K562 (cell line): ENCODE measurements around the gene DCAF6. TPM values are rescaled to one million over a fixed set of nuclear protein-coding genes. Genes with fewer than 3 reads are reported as not detected.

ENCODE experiments used
- ATAC-seq: fragments of 200-7000 bp; cut with Tn5 transposase; 3 replicates; pipeline ENCODE4 v1.9.1; 2020; ENCODE audit warnings: moderate library complexity
- BruUV-seq: library from RNA; stranded (reverse); fragments of 400-500 nt; replicated peaks from 2 replicates; lab custom pipeline; 2021; lab: Mats Ljungman, UMichigan
- CTCF ChIA-PET: fragments of 300-600 bp; formaldehyde crosslinking; extraction: SDS; loops from one replicate; lab custom pipeline; 2021; ENCODE audit warnings: low intra/inter-chr PET ratio; lab: Yijun Ruan, JAX
- POLR2A ChIA-PET: fragments of 300-600, 350-650 bp; sonication (Branson Sonifier 250); formaldehyde crosslinking; extraction: SDS; loops from one replicate; lab custom pipeline; 2021; ENCODE audit warnings: antibody characterized with exemption, inconsistent platforms; lab: Yijun Ruan, JAX
- DNase-seq, 4 experiments: peaks; one replicate each; pipeline versions ENCODE4 v3.0.0 to v3.0.0-alpha.2; 2011 to 2018; ENCODE audit warnings: low spot score in 3 of 4, mixed read lengths in 3 of 4; ENCODE audit errors: extremely low read depth in 1 of 4
- FAIRE-seq: peaks from 2 replicates; lab custom pipeline; 2011; peaks lifted over from hg19 to GRCh38; lab: Jason Lieb, UNC
- H2AFZ ChIP-seq: 2 replicates; pipeline ENCODE4 v1.6.0; 2011; ENCODE audit warnings: low read depth, low read length, control low read depth, inconsistent platforms
- H3K27ac ChIP-seq: fragments of 200-600 bp; 3 replicates; pipeline ENCODE4 v1.8.0; 2011; ENCODE audit warnings: low read depth, mild to moderate bottlenecking, control low read depth, inconsistent platforms, low read length, moderate library complexity, mixed read lengths; ENCODE audit errors: extremely low read depth
- H3K27me3 ChIP-seq, 2 experiments: fragments of 300-600 bp in 1 of 2; 2 replicates in 1 of 2; 3 replicates in 1 of 2; pipeline versions ENCODE4 v1.6.0 to v1.8.0; 2011; ENCODE audit warnings: inconsistent platforms in 2 of 2, low read length in 2 of 2, mild to moderate bottlenecking in 1 of 2, mixed read lengths in 1 of 2, moderate library complexity in 1 of 2; ENCODE audit not compliant: control insufficient read depth in 2 of 2, insufficient read depth in 2 of 2
- H3K36me3 ChIP-seq: fragments of 300-600 bp; 3 replicates; pipeline ENCODE4 v1.8.0; 2011; ENCODE audit warnings: mild to moderate bottlenecking, low read length, inconsistent platforms; ENCODE audit not compliant: control insufficient read depth, insufficient read depth
- H3K4me1 ChIP-seq, 2 experiments: fragments of 200-600 bp in 1 of 2; replicated peaks in 1 of 2; 2 replicates in 1 of 2; 3 replicates in 1 of 2; pipeline versions ENCODE4 v1.5.1 to v1.8.0; 2011; ENCODE audit warnings: inconsistent platforms in 2 of 2, low read length in 2 of 2, mild to moderate bottlenecking in 1 of 2, mixed read lengths in 1 of 2, moderate library complexity in 1 of 2; ENCODE audit not compliant: control insufficient read depth in 2 of 2, insufficient read depth in 2 of 2
- H3K4me2 ChIP-seq: 2 replicates; pipeline ENCODE4 v1.6.1; 2011; ENCODE audit warnings: low read length, control low read depth, inconsistent platforms, mixed read lengths; ENCODE audit not compliant: insufficient read depth
- H3K4me3 ChIP-seq: fragments of 200-600 bp; sonication (generic), shearing (Covaris generic); 2 replicates; pipeline ENCODE4 v1.5.1; 2016; ENCODE audit warnings: control low read depth, inconsistent platforms
- H3K79me2 ChIP-seq: fragments of 200-600 bp; 3 replicates; pipeline ENCODE4 v1.8.0; 2011; ENCODE audit warnings: low read length, inconsistent platforms; ENCODE audit not compliant: control insufficient read depth, insufficient read depth
- H3K9ac ChIP-seq, 2 experiments: 2 replicates each; pipeline versions ENCODE4 v1.6.0 to v1.6.1; 2011; ENCODE audit warnings: low read depth in 2 of 2, low read length in 2 of 2, control low read depth in 1 of 2, inconsistent platforms in 1 of 2, mild to moderate bottlenecking in 1 of 2, mixed read lengths in 1 of 2; ENCODE audit not compliant: insufficient read depth in 1 of 2
- H3K9me1 ChIP-seq: one replicate; pipeline ENCODE4 v1.6.0; 2011; ENCODE audit warnings: inconsistent platforms, mild to moderate bottlenecking, low read length, moderate library complexity; ENCODE audit not compliant: control insufficient read depth, insufficient read depth
- H3K9me3 ChIP-seq: replicated peaks from 2 replicates; pipeline ENCODE4 v1.5.1; 2011; ENCODE audit warnings: low read depth, low read length, inconsistent platforms; ENCODE audit not compliant: control insufficient read depth, insufficient read depth
- H4K20me1 ChIP-seq: replicated peaks from 2 replicates; pipeline ENCODE4 v1.6.1; 2011; ENCODE audit warnings: low read length, inconsistent platforms, mixed read lengths; ENCODE audit not compliant: control insufficient read depth, insufficient read depth
- CCAR2 ChIP-seq: fragments of 200-400 bp; formaldehyde crosslinking; IDR thresholded peaks from 2 replicates; pipeline ENCODE4 v1.6.1; 2017; ENCODE audit warnings: mild to moderate bottlenecking, low read depth, low read length
- IFI16 ChIP-seq: fragments of 250-450 bp; sonication (Bioruptor Pico); IDR thresholded peaks from 2 replicates; pipeline ENCODE4 v2.1.2; 2022; ENCODE audit warnings: mild to moderate bottlenecking, inconsistent platforms
- JUND ChIP-seq, 2 experiments: IDR thresholded peaks; 2 replicates in 1 of 2; 3 replicates in 1 of 2; pipeline ENCODE4 v1.6.1; 2011; ENCODE audit warnings: borderline replicate concordance in 2 of 2, low read depth in 2 of 2, low read length in 2 of 2, improper control_type of control experiment in 1 of 2, missing biosample characterization in 1 of 2, missing genetic modification characterization in 1 of 2, missing genetic modification reagents in 1 of 2
- MAFK ChIP-seq: IDR thresholded peaks from 2 replicates; pipeline ENCODE4 v1.6.1; 2011; ENCODE audit warnings: low read length, improper control_type of control experiment
- NUFIP1 ChIP-seq: fragments of 450-650 bp; IDR thresholded peaks from 2 replicates; pipeline ENCODE4 v1.6.1; 2018; ENCODE audit not compliant: partially characterized antibody
- TCF7L2 ChIP-seq: fragments of 150-350 bp; IDR thresholded peaks from 2 replicates; pipeline ENCODE4 v1.6.1; 2016; ENCODE audit warnings: low read depth, mild to moderate bottlenecking, low read length, moderate library complexity
- WGBS: fragments of 100-300 bp; shearing (Covaris generic); methylation state at CpG from one replicate; pipeline ENCODE4 v1.1.6; 2016; ENCODE audit warnings: low coverage, mixed read lengths; ENCODE audit not compliant: insufficient coverage; ENCODE audit errors: missing lambda C conversion rate; 5-methylcytosine and 5-hydroxymethylcytosine counted together
- in situ Hi-C: fragments of 300-500 bp; cut with MboI; formaldehyde crosslinking; loops from 4 replicates; pipeline ENCODE4 v1.15.0; 2018; ENCODE audit warnings: inconsistent platforms, mixed read lengths
- intact Hi-C: fragments of 100-400 bp; cut with micrococcal nuclease; formaldehyde crosslinking; loops from 2 replicates; pipeline ENCODE4 v1.14.2; 2022
- polyA plus RNA-seq, 8 experiments: library from polyadenylated mRNA; depleted of rRNA in 4 of 8; stranded (reverse) in 5 of 8; unstranded in 3 of 8; fragments of >200 nt; fragmentation: Nextera tagmentation in 2 of 8; fragmentation: Illumina TruSeq in 1 of 8; extraction: Ambion mirVana in 2 of 8; extraction: Trizol in 1 of 8; gene quantifications; 2 replicates each; pipeline versions ENCODE4 v1.2.1 to v1.2.3, GENCODE V29; 2011 to 2014; ENCODE audit warnings: inconsistent platforms in 1 of 8, missing spikeins in 1 of 8
- total RNA-seq, 7 experiments: library from RNA; depleted of rRNA in 6 of 7; stranded (reverse); fragments of >200 nt in 6 of 7; fragmentation: Illumina TruSeq in 2 of 7; extraction: Trizol in 2 of 7; gene quantifications; 2 replicates each; pipeline versions ENCODE4 v1.2.1 to v1.2.3, GENCODE V29; 2011 to 2021; ENCODE audit warnings: low replicate concordance in 1 of 7
- TF ChIP-seq, protein P1 (sequence below): sonication (generic); formaldehyde crosslinking; IDR thresholded peaks from 2 replicates; pipeline ENCODE4 v1.9.0; 2022; ENCODE audit warnings: mild to moderate bottlenecking, missing genetic modification reagents
- TF ChIP-seq, protein P2 (sequence below): sonication (generic); formaldehyde crosslinking; IDR thresholded peaks from 2 replicates; pipeline ENCODE4 v1.8.0; 2023; ENCODE audit warnings: mild to moderate bottlenecking, missing genetic modification reagents

The DCAF6 gene
- total and polyA plus RNA-seq, 9 of the 15 experiments (the other 6 are each of a cell fraction or from before 2014, with no cell fraction given) = 19.1 to 102 (median 46.3) TPM

DNA sequence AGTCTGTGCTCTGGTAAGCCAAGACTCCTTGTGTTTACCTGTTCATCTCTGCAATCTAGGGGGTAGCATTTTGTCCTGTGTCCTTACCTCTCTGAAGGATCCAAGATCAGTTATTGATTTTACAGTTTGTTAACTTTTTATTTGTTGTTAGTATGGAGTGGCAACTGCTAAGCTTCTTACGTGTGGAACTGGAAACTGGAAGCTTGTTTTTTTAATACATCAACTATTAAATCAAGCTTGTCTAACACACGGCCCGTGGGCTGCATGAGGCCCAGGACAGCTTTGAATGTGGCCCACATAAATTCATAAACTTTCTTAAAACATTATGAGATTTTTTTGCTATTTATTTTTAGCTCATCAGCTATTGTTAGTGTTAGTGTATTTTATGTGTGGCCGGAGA, 29.6 kb downstream of the DCAF6 start (continued):
- TF ChIP-seq CCAR2 = no peak
- TF ChIP-seq, protein P1, sequence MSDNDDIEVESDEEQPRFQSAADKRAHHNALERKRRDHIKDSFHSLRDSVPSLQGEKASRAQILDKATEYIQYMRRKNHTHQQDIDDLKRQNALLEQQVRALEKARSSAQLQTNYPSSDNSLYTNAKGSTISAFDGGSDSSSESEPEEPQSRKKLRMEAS (CRISPR knock-in tag) = no peak

DNA sequence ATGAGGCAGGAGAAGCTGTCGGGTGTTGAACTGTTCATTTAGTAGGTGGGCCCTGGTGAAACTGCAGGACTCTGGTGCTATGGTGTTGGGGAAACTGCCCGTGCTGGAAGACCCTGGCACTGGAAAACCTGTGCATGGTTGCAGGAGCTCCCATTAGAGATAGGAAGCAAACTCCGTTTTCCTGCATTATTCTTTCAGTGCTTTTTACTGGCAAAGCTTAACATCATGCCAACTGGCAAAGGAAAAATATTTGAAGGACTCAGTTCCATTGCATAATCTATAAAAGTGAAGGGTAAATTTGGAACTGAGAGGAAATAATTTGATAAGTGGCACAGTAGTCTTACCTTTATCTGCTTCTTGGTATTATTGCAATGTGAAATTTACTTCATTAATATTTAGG, 32.1 kb downstream of the DCAF6 start:
- 79% methylated on average over 3 of the region's 3 CpGs for WGBS
- no peaks in the 10 kb centered on the region for H3K4me1 ChIP-seq
- no peaks in the 10 kb centered on the region for H3K9me1 ChIP-seq
- ATAC-seq (no peak), DNase-seq (no peak), FAIRE-seq (no peak)
- ChIA-PET CTCF (no interaction called here), POLR2A (interaction anchor here (1.3 to 1.6 kb wide), 2 partner anchors 12 to 27 kb away, joined by 3 read pairs; no protein-coding TSS in a partner anchor)
- H3K4me3 ChIP-seq = no peak overlapping the region
- TF ChIP-seq IFI16 (CRISPR knock-in tag) = no peak
- TF ChIP-seq MAFK = no peak
- no peak for TF ChIP-seq JUND (IDR thresholded peaks at IDR 0.05; ENCODE audit: borderline replicate concordance, low read depth, low read length)
- no peak for TF ChIP-seq JUND (tag; IDR thresholded peaks at IDR 0.05; ENCODE audit: borderline replicate concordance, low read depth, low read length)
- no peak for TF ChIP-seq NUFIP1
- TF ChIP-seq, protein P2, sequence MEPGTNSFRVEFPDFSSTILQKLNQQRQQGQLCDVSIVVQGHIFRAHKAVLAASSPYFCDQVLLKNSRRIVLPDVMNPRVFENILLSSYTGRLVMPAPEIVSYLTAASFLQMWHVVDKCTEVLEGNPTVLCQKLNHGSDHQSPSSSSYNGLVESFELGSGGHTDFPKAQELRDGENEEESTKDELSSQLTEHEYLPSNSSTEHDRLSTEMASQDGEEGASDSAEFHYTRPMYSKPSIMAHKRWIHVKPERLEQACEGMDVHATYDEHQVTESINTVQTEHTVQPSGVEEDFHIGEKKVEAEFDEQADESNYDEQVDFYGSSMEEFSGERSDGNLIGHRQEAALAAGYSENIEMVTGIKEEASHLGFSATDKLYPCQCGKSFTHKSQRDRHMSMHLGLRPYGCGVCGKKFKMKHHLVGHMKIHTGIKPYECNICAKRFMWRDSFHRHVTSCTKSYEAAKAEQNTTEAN (CRISPR knock-in tag) = no peak
- TF ChIP-seq TCF7L2 = no peak
- H3K9ac ChIP-seq = no peak overlapping the region
- in situ Hi-C loops (no loop called here), intact Hi-C loops (no loop called here)
- no peaks in the 10 kb centered on the region for H3K27me3 ChIP-seq
- H3K27ac ChIP-seq = no peak overlapping the region
- no TSS peak for BruUV-seq
- no peak overlapping the region for H2AFZ ChIP-seq
- H3K79me2 ChIP-seq = peaks cover 60% of the 10 kb centered on the region
- peaks cover 59% of the 10 kb centered on the region for H3K36me3 ChIP-seq
- H3K9me3 ChIP-seq = no peaks in the 10 kb centered on the region
- H3K4me2 ChIP-seq = no peak overlapping the region
- H4K20me1 ChIP-seq = no peaks in the 10 kb centered on the region
